VCaP (cell line): ENCODE data around the gene PALMD.

Experiments
- H3K27ac ChIP-seq: fragments of 450-650 bp; 2 replicates; pipeline ENCODE4 v1.5.1; 2017
- TF ChIP-seq, protein P1 (sequence below): fragments of 450-650 bp; conservative IDR thresholded peaks from 2 replicates; pipeline ENCODE4 v1.5.1; 2017; ENCODE audit warnings: mild to moderate bottlenecking, moderate library complexity

PALMD gene

DNA sequence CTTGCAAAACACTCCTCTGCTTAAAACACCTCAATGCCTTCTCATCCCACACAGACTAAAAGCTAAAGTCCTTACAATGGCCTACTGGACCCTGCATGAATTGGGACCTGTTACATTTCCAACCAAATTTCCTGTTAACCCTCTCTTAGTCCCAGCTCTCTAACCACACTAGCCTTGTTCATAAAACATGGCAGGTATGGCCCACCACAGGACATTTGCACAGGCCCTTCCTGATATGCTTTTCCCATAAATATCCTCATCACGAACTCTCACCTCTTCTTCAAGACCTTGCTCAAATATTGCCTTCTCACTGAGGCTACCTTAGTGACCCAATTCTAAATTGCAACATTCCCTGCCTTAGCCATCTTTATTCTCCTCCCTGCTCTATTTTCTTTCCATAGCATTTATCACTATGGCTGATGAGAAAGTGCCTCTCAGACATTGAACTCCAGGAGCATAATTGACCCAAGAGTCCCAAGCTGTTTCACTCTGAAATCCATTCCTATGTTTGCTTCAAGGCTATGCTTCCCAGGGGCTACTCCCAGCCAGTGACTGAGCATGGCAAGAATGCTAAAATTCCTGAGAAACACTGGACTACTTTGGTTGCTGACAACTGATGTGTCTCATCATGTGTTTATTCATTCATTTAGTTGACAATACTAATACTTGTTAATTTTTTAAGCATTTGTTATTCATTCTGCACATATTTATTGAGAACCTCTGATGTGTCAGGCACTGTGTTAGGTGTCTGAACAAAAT lies 2.7 kb upstream of the PALMD start:
- no peak overlapping the region for H3K27ac ChIP-seq
- TF ChIP-seq, protein P1, sequence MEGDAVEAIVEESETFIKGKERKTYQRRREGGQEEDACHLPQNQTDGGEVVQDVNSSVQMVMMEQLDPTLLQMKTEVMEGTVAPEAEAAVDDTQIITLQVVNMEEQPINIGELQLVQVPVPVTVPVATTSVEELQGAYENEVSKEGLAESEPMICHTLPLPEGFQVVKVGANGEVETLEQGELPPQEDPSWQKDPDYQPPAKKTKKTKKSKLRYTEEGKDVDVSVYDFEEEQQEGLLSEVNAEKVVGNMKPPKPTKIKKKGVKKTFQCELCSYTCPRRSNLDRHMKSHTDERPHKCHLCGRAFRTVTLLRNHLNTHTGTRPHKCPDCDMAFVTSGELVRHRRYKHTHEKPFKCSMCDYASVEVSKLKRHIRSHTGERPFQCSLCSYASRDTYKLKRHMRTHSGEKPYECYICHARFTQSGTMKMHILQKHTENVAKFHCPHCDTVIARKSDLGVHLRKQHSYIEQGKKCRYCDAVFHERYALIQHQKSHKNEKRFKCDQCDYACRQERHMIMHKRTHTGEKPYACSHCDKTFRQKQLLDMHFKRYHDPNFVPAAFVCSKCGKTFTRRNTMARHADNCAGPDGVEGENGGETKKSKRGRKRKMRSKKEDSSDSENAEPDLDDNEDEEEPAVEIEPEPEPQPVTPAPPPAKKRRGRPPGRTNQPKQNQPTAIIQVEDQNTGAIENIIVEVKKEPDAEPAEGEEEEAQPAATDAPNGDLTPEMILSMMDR = no peak

- TF ChIP-seq, protein P1 = no peak
- peak overlapping the region; percentile 92 for H3K27ac ChIP-seq
Observed at GRCh38 chr1:99644279-99645004, 1.5 kb upstream of the PALMD start.

GRCh38 chr1:99645203-99645602 lies 710 bp upstream of the PALMD start:
- TF ChIP-seq, protein P1 = no peak
- H3K27ac ChIP-seq = peak overlapping the region; percentile 92

DNA sequence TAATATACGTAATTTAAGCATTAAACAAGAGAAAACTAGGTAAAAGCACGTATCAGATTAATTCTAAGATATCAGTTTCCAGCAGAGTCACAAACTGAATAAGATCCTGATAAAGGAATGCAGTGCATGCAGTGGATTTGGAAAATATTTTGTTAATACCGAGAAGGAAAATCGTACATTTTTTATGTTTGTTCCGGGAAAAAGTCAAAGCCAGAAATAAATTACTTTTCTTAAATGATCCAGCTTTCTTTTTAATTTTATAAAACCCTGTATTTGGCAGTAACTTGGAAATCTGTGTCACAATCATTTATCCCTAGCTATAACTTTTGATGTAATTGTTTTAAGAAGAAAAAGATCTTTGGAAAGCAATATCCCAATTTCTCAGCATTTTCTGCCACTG lies 955 bp downstream of the PALMD start:
- peak overlapping the region; percentile 92 for H3K27ac ChIP-seq
- TF ChIP-seq, protein P1 = no peak

DNA sequence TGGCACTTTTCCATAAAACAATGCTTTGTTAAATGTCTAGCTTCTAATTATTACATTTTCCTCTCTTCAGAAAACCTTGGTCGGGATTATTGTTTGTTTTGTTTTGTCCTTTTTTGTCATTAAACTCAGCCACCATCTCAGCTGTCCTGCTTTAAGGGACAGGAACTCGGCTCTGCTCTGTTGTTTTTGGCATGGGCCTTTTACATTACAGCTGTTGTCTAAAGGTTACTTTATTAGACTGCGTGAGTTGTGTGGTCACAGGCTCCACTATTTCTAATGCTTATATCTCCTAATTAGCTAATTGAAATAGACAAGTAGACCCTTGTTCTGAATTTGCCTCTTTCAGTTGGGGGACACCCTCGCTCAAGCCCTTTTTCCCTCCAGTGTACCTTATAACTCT lies 1.6 kb downstream of the PALMD start:
- peak overlapping the region; percentile 92 for H3K27ac ChIP-seq
- TF ChIP-seq, protein P1 = no peak

GRCh38 chr1:99648107-99648506 lies 2.2 kb downstream of the PALMD start:
- peak overlapping the region; percentile 92; the same call in 1 of the 2 replicates for H3K27ac ChIP-seq
- TF ChIP-seq, protein P1 = peak; percentile 67

GRCh38 chr1:99650030-99650429 lies 4.1 kb downstream of the PALMD start:
- H3K27ac ChIP-seq = no peak overlapping the region
- TF ChIP-seq, protein P1 = no peak
